Neural cell (in vitro differentiated cells): Measurements from ENCODE around the gene SMPDL3A.

Source experiments
- CTCF ChIP-seq: fragments of 450-650 bp; IDR thresholded peaks from 2 replicates; pipeline ENCODE4 v1.5.1; 2014; ENCODE audit warnings: antibody characterized with exemption, mild to moderate bottlenecking, moderate library complexity; ENCODE audit not compliant: poor library complexity, severe bottlenecking
- EP300 ChIP-seq: fragments of 450-650 bp; conservative IDR thresholded peaks from 2 replicates; pipeline ENCODE4 v1.6.1; 2014; ENCODE audit warnings: antibody characterized with exemption, mild to moderate bottlenecking, moderate library complexity; ENCODE audit not compliant: poor library complexity, severe bottlenecking
- EZH2 ChIP-seq: fragments of 200-600, 300-800 bp; shearing (Covaris generic), sonication (generic); IDR thresholded peaks from 2 replicates; pipeline ENCODE4 v1.6.1; 2014; ENCODE audit warnings: antibody characterized with exemption, low read length, borderline replicate concordance, mild to moderate bottlenecking; ENCODE audit not compliant: insufficient read depth, poor library complexity, severe bottlenecking
- MXI1 ChIP-seq: fragments of 450-650 bp; conservative IDR thresholded peaks from 2 replicates; pipeline ENCODE4 v1.6.1; 2014; ENCODE audit warnings: antibody characterized with exemption, mild to moderate bottlenecking; ENCODE audit not compliant: poor library complexity, severe bottlenecking
- POLR2AphosphoS5 ChIP-seq: IDR thresholded peaks from 2 replicates; pipeline ENCODE4 v1.6.1; 2012
- RAD21 ChIP-seq: fragments of 450-650 bp; conservative IDR thresholded peaks from 2 replicates; pipeline ENCODE4 v1.6.1; 2014; ENCODE audit warnings: antibody characterized with exemption, mild to moderate bottlenecking, moderate library complexity
- REST ChIP-seq: IDR thresholded peaks from 2 replicates; pipeline ENCODE4 v1.6.1; 2012; ENCODE audit warnings: borderline replicate concordance
- SMC3 ChIP-seq: fragments of 450-650 bp; conservative IDR thresholded peaks from 2 replicates; pipeline ENCODE4 v1.6.1; 2014; ENCODE audit warnings: antibody characterized with exemption, mild to moderate bottlenecking, moderate library complexity; ENCODE audit not compliant: poor library complexity
- TAF1 ChIP-seq: IDR thresholded peaks from 2 replicates; pipeline ENCODE4 v1.6.1; 2012; ENCODE audit warnings: low read depth

- TF ChIP-seq CTCF (no peak), POLR2AphosphoS5 (no peak), MXI1 (no peak), TAF1 (no peak), RAD21 (no peak), REST (no peak), EP300 (no peak), EZH2 (no peak), SMC3 (no peak)
Measured at GRCh38 chr6:122788208-122788607, 850 bp upstream of the SMPDL3A start.
